Caco-2 (cell line): ENCODE results near the gene EVI5L. TPM values are rescaled to one million over a fixed set of nuclear protein-coding genes. Genes with fewer than 3 reads are reported as not detected.

ENCODE experiments used
- BruUV-seq: library from RNA; stranded (reverse); fragments of 400-500 nt; replicated peaks from 2 replicates; lab custom pipeline; 2021; lab: Mats Ljungman, UMichigan
- CTCF ChIA-PET: fragments of 300-600 bp; sonication (Branson Sonifier 250); formaldehyde crosslinking; loops from one replicate; lab custom pipeline; 2022; ENCODE audit warnings: antibody characterized with exemption; lab: Charles Lee
- POLR2A ChIA-PET: fragments of 300-600 bp; sonication (Branson Sonifier 250); formaldehyde crosslinking; loops from one replicate; lab custom pipeline; 2022; ENCODE audit warnings: antibody characterized with exemption; lab: Charles Lee
- DNase-seq, 2 experiments: peaks; one replicate each; pipeline versions ENCODE4 v3.0.0 to v3.0.0-alpha.2; 2020 to 2022
- H3K27me3 ChIP-seq: replicated peaks from 2 replicates; pipeline ENCODE4 v1.6.0; 2011; ENCODE audit warnings: low read length; ENCODE audit not compliant: control insufficient read depth, insufficient read depth
- H3K36me3 ChIP-seq: 2 replicates; pipeline ENCODE4 v1.5.1; 2011; ENCODE audit warnings: low read length; ENCODE audit not compliant: control insufficient read depth, insufficient read depth
- H3K4me1 ChIP-seq: fragments of 250-450 bp; sonication (Bioruptor Pico); 2 replicates; pipeline ENCODE4 v1.5.1; 2020; ENCODE audit warnings: mild to moderate bottlenecking
- H3K4me3 ChIP-seq: 2 replicates; pipeline ENCODE4 v1.5.1; 2011; ENCODE audit warnings: low read depth, mild to moderate bottlenecking, control low read depth, low read length
- H3K9me3 ChIP-seq: fragments of 250-450 bp; sonication (Bioruptor Pico); 2 replicates; pipeline ENCODE4 v1.5.1; 2020; ENCODE audit warnings: mild to moderate bottlenecking, moderate library complexity
- H3K27ac Mint-ChIP-seq: one replicate; pipeline ENCODE4 v1.8.0; 2022; ENCODE audit warnings: mixed read lengths; ENCODE audit not compliant: unreplicated experiment
- H3K27me3 Mint-ChIP-seq: one replicate; pipeline ENCODE4 v1.8.0; 2022; ENCODE audit warnings: mixed read lengths; ENCODE audit not compliant: insufficient read depth, unreplicated experiment
- H3K36me3 Mint-ChIP-seq: one replicate; pipeline ENCODE4 v1.8.0; 2022; ENCODE audit warnings: mild to moderate bottlenecking, mixed read lengths; ENCODE audit not compliant: insufficient read depth, unreplicated experiment
- H3K4me1 Mint-ChIP-seq: one replicate; pipeline ENCODE4 v1.8.0; 2022; ENCODE audit warnings: low read depth, mixed read lengths; ENCODE audit not compliant: unreplicated experiment
- H3K4me3 Mint-ChIP-seq: one replicate; pipeline ENCODE4 v1.8.0; 2022; ENCODE audit warnings: mild to moderate bottlenecking, moderate library complexity, mixed read lengths; ENCODE audit not compliant: unreplicated experiment
- H3K9me3 Mint-ChIP-seq: one replicate; pipeline ENCODE4 v1.8.0; 2022; ENCODE audit warnings: mixed read lengths; ENCODE audit not compliant: unreplicated experiment
- intact Hi-C: fragments of 100-400 bp; cut with micrococcal nuclease; formaldehyde crosslinking; loops from one replicate; pipeline ENCODE4 v1.10.0; 2022; ENCODE audit not compliant: unreplicated experiment
- total RNA-seq: library from RNA; stranded (reverse); gene quantifications from 2 replicates; pipeline ENCODE4 v1.2.3, GENCODE V29; 2022
- TF ChIP-seq, protein P1 (sequence below), 2 experiments: fragments of 200-600 bp in 1 of 2; IDR thresholded peaks; 1 replicate in 1 of 2; 2 replicates in 1 of 2; pipeline versions ENCODE4 v1.5.1 to v1.8.0; 2011 to 2022; ENCODE audit warnings: antibody characterized with exemption in 1 of 2, control low read depth in 1 of 2, inconsistent platforms in 1 of 2, low read depth in 1 of 2, low read length in 1 of 2, mild to moderate bottlenecking in 1 of 2, moderate library complexity in 1 of 2; ENCODE audit not compliant: insufficient read depth in 1 of 2, severe bottlenecking in 1 of 2, unreplicated experiment in 1 of 2

The EVI5L gene
- total RNA-seq, 1 experiment from 2014 or later: 9.8 TPM

GRCh38 chr19:7863971-7864689 is 34.1 kb downstream of the EVI5L start:
- no peaks in the 10 kb centered on the region for H3K27me3 Mint-ChIP-seq
- intact Hi-C loops: no loop called here
- CTCF ChIA-PET: no interaction called here

GRCh38 chr19:7864690-7865074 is 34.7 kb downstream of the EVI5L start:
- ChIA-PET POLR2A (no interaction called here), CTCF (no interaction called here)
- intact Hi-C loops: no loop called here

More at GRCh38 chr19:7863971-7864689, 34.1 kb downstream of the EVI5L start:
- no TSS peak for BruUV-seq
- TF ChIP-seq, protein P1, sequence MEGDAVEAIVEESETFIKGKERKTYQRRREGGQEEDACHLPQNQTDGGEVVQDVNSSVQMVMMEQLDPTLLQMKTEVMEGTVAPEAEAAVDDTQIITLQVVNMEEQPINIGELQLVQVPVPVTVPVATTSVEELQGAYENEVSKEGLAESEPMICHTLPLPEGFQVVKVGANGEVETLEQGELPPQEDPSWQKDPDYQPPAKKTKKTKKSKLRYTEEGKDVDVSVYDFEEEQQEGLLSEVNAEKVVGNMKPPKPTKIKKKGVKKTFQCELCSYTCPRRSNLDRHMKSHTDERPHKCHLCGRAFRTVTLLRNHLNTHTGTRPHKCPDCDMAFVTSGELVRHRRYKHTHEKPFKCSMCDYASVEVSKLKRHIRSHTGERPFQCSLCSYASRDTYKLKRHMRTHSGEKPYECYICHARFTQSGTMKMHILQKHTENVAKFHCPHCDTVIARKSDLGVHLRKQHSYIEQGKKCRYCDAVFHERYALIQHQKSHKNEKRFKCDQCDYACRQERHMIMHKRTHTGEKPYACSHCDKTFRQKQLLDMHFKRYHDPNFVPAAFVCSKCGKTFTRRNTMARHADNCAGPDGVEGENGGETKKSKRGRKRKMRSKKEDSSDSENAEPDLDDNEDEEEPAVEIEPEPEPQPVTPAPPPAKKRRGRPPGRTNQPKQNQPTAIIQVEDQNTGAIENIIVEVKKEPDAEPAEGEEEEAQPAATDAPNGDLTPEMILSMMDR (IDR thresholded peaks at IDR 0.05; ENCODE audit: insufficient read depth in 1 of 2, low read depth in 1 of 2, low read length in 1 of 2, severe bottlenecking in 1 of 2, unreplicated experiment in 1 of 2): no peak
- Mint-ChIP-seq H3K27ac (no peak overlapping the region), H3K9me3 (no peaks in the 10 kb centered on the region), H3K36me3 (peaks cover 7% of the 10 kb centered on the region), H3K4me3 (no peak overlapping the region), H3K4me1 (no peaks in the 10 kb centered on the region)
- no peaks in the 10 kb centered on the region; the same call in 1 of the 2 replicates for H3K27me3 ChIP-seq
- POLR2A ChIA-PET: no interaction called here
- no peaks in the 10 kb centered on the region; the same call in 1 of the 2 replicates for H3K4me1 ChIP-seq
- DNase-seq: no peak
- H3K4me3 ChIP-seq: no peak overlapping the region
- no peaks in the 10 kb centered on the region for H3K36me3 ChIP-seq
- H3K9me3 ChIP-seq: no peaks in the 10 kb centered on the region

DNA sequence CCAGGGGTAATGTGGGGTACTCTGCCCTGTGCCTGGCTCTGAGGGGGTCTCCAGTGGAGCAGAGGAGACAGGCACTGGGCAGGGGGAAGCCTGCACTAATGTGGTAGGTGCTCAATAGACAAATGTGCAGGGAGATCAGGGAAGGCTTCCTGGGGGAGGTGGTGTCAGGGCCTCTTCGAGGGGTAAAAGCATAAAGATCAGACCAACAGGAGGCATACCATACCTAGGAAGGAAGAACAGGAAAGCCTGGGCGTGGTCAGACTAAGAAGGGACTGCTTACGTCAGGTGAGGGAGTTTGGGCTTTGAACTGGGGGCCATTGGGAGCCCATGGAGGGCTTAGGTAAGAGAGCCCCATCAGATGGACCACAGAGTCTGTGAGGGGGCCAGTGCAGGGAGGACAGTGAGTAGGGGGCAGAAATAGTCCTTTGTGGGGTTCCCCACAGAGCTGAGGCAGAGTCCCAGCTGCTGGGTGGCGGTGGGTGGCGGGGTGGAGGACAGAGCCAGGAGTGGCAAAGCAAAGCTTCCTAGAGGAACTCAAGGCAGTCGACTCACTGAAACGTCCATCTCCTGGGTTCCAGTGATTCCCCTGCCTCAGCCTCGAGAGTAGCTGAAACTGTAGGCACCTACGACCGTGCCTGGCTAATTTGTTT is 35.4 kb downstream of the EVI5L start:
- Mint-ChIP-seq H3K4me1 (no peaks in the 10 kb centered on the region), H3K4me3 (no peak overlapping the region), H3K27ac (no peak overlapping the region), H3K27me3 (no peaks in the 10 kb centered on the region), H3K9me3 (no peaks in the 10 kb centered on the region), H3K36me3 (peaks cover 7% of the 10 kb centered on the region)
- ChIA-PET POLR2A (no interaction called here), CTCF (no interaction called here)
- H3K27me3 ChIP-seq: no peaks in the 10 kb centered on the region; the same call in 1 of the 2 replicates
- no peak for DNase-seq
- no TSS peak for BruUV-seq
- no peaks in the 10 kb centered on the region; the same call in 1 of the 2 replicates for H3K4me1 ChIP-seq
- no peaks in the 10 kb centered on the region for H3K9me3 ChIP-seq
- no peak overlapping the region for H3K4me3 ChIP-seq
- TF ChIP-seq, protein P1 (IDR thresholded peaks at IDR 0.05; ENCODE audit: insufficient read depth in 1 of 2, low read depth in 1 of 2, low read length in 1 of 2, severe bottlenecking in 1 of 2, unreplicated experiment in 1 of 2): no peak
- no peaks in the 10 kb centered on the region for H3K36me3 ChIP-seq
- intact Hi-C loops: no loop called here

More at GRCh38 chr19:7864690-7865074, 34.7 kb downstream of the EVI5L start:
- no TSS peak for BruUV-seq
- Mint-ChIP-seq H3K4me3 (no peak overlapping the region), H3K27me3 (no peaks in the 10 kb centered on the region), H3K9me3 (no peaks in the 10 kb centered on the region), H3K27ac (no peak overlapping the region), H3K4me1 (no peaks in the 10 kb centered on the region), H3K36me3 (peaks cover 7% of the 10 kb centered on the region)
- Histone ChIP-seq H3K4me3 (no peak overlapping the region), H3K9me3 (no peaks in the 10 kb centered on the region), H3K36me3 (no peaks in the 10 kb centered on the region), H3K27me3 (no peaks in the 10 kb centered on the region; the same call in 1 of the 2 replicates), H3K4me1 (no peaks in the 10 kb centered on the region; the same call in 1 of the 2 replicates)
- no peak for DNase-seq
- TF ChIP-seq, protein P1 (IDR thresholded peaks at IDR 0.05; ENCODE audit: insufficient read depth in 1 of 2, low read depth in 1 of 2, low read length in 1 of 2, severe bottlenecking in 1 of 2, unreplicated experiment in 1 of 2): no peak
